DOHH2 (cell line): ENCODE results near the gene ALKBH7.

Experiments
- H3F3A ChIP-seq: fragments of 200-600 bp; sonication (generic), shearing (Covaris generic); 2 replicates; pipeline ENCODE4 v1.6.0; 2016; ENCODE audit warnings: antibody characterized with exemption, mild to moderate bottlenecking; ENCODE audit not compliant: control insufficient read depth, insufficient read depth
- H3K27ac ChIP-seq: fragments of 200-600 bp; sonication (generic); 2 replicates; pipeline ENCODE4 v1.5.1; 2014; ENCODE audit warnings: low read depth, mild to moderate bottlenecking, low read length, moderate library complexity
- H3K27me3 ChIP-seq: fragments of 200-600 bp; sonication (generic); 2 replicates; pipeline ENCODE4 v1.6.1; 2014; ENCODE audit warnings: mild to moderate bottlenecking, low read length, mixed read lengths; ENCODE audit not compliant: control insufficient read depth
- H3K36me3 ChIP-seq: fragments of 200-600 bp; sonication (generic); 2 replicates; pipeline ENCODE4 v1.6.1; 2014; ENCODE audit warnings: mild to moderate bottlenecking, low read length, moderate library complexity, mixed read lengths; ENCODE audit not compliant: control insufficient read depth
- H3K4me1 ChIP-seq: fragments of 200-600 bp; sonication (generic); 2 replicates; pipeline ENCODE4 v1.6.1; 2014; ENCODE audit warnings: mild to moderate bottlenecking, low read length, mixed read lengths; ENCODE audit not compliant: control insufficient read depth
- H3K4me2 ChIP-seq: fragments of 200-600 bp; sonication (generic); 2 replicates; pipeline ENCODE4 v1.6.0; 2014; ENCODE audit warnings: mild to moderate bottlenecking, low read length, moderate library complexity
- H3K4me3 ChIP-seq: fragments of 200-600 bp; sonication (generic); 2 replicates; pipeline ENCODE4 v1.5.1; 2014; ENCODE audit warnings: mild to moderate bottlenecking, low read length, mixed read lengths
- H3K79me2 ChIP-seq: fragments of 200-600 bp; sonication (generic); 2 replicates; pipeline ENCODE4 v1.6.1; 2014; ENCODE audit warnings: mild to moderate bottlenecking, low read length, mixed read lengths; ENCODE audit not compliant: control insufficient read depth
- H3K9me2 ChIP-seq: fragments of 200-600 bp; sonication (generic); replicated peaks from 2 replicates; pipeline ENCODE4 v1.6.1; 2014; ENCODE audit warnings: mild to moderate bottlenecking, low read length, mixed read lengths; ENCODE audit not compliant: control insufficient read depth
- H3K9me3 ChIP-seq: fragments of 200-600 bp; sonication (generic); 2 replicates; pipeline ENCODE4 v1.6.1; 2014; ENCODE audit warnings: antibody characterized with exemption, low read length, mixed read lengths; ENCODE audit not compliant: control insufficient read depth, insufficient read depth
- H4K20me1 ChIP-seq: fragments of 200-600 bp; sonication (generic); 2 replicates; pipeline ENCODE4 v1.6.0; 2014; ENCODE audit warnings: low read depth, mild to moderate bottlenecking, antibody characterized with exemption, low read length, moderate library complexity; ENCODE audit not compliant: control insufficient read depth, insufficient read depth
- EZH2phosphoT487 ChIP-seq: fragments of 200-600 bp; sonication (generic); IDR thresholded peaks from 2 replicates; pipeline ENCODE4 v1.6.1; 2017; ENCODE audit warnings: borderline replicate concordance, mild to moderate bottlenecking, antibody characterized with exemption, low read length, moderate library complexity, mixed read lengths
- TF ChIP-seq, protein P1 (sequence below): fragments of 200-600 bp; sonication (generic); IDR thresholded peaks from one replicate; pipeline ENCODE4 v1.5.1; 2014; ENCODE audit warnings: antibody characterized with exemption, mild to moderate bottlenecking, low read depth, low read length; ENCODE audit not compliant: poor library complexity, severe bottlenecking

The ALKBH7 gene

DNA sequence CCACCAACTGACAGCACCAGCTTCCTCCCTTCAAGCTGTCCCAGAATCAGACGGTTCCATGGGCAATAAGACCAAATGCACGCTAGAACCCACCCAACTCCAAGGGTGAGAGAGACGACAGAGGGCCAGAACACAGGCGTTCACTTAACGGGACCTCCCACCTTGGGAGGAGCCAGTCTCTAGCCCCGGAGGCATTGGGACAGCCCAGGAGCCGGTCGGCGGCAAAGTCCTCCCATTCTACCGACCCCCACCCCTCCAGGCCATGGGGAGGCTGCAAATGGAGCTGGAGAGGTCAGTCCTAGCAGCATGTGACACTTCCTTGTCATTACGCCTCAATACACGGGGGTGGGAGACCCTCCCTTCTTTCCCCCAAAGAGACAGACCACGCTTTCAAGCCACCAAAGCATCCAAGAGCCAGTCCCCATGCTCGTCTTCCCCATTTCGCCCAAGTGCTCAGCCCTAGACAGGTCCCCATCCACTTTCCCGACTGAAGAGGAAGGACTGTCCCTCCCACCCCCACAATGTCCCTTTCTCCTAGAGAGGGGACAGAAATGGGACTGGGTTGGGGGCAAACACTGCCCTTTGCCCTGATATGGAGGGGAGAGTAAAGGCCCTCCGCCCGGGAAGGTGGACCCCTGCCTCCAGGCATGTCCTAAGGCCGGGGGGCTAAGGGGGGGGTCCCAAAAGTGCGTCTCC is 51.1 kb downstream of the ALKBH7 start:
- Histone ChIP-seq H3K36me3 (peaks cover 57% of the 10 kb centered on the region), H3K4me1 (peaks cover 24% of the 10 kb centered on the region), H3F3A (0 out of 2 replicates have a peak, but pooled peaks cover 5% of the 10 kb centered on the region), H3K79me2 (peaks cover 61% of the 10 kb centered on the region), H3K9me2 (no peaks in the 10 kb centered on the region), H3K9me3 (peaks cover 6% of the 10 kb centered on the region; the same call in 1 of the 2 replicates), H3K27ac (0 out of 2 replicates have a peak overlapping the region, but pooled peaks have one; percentile 22), H3K4me2 (peak overlapping the region; percentile 71), H4K20me1 (peaks cover 37% of the 10 kb centered on the region), H3K4me3 (peak overlapping the region; percentile 92), H3K27me3 (no peaks in the 10 kb centered on the region)
- TF ChIP-seq, protein P1, sequence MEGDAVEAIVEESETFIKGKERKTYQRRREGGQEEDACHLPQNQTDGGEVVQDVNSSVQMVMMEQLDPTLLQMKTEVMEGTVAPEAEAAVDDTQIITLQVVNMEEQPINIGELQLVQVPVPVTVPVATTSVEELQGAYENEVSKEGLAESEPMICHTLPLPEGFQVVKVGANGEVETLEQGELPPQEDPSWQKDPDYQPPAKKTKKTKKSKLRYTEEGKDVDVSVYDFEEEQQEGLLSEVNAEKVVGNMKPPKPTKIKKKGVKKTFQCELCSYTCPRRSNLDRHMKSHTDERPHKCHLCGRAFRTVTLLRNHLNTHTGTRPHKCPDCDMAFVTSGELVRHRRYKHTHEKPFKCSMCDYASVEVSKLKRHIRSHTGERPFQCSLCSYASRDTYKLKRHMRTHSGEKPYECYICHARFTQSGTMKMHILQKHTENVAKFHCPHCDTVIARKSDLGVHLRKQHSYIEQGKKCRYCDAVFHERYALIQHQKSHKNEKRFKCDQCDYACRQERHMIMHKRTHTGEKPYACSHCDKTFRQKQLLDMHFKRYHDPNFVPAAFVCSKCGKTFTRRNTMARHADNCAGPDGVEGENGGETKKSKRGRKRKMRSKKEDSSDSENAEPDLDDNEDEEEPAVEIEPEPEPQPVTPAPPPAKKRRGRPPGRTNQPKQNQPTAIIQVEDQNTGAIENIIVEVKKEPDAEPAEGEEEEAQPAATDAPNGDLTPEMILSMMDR, result no peak
- no peak for TF ChIP-seq EZH2phosphoT487

DNA sequence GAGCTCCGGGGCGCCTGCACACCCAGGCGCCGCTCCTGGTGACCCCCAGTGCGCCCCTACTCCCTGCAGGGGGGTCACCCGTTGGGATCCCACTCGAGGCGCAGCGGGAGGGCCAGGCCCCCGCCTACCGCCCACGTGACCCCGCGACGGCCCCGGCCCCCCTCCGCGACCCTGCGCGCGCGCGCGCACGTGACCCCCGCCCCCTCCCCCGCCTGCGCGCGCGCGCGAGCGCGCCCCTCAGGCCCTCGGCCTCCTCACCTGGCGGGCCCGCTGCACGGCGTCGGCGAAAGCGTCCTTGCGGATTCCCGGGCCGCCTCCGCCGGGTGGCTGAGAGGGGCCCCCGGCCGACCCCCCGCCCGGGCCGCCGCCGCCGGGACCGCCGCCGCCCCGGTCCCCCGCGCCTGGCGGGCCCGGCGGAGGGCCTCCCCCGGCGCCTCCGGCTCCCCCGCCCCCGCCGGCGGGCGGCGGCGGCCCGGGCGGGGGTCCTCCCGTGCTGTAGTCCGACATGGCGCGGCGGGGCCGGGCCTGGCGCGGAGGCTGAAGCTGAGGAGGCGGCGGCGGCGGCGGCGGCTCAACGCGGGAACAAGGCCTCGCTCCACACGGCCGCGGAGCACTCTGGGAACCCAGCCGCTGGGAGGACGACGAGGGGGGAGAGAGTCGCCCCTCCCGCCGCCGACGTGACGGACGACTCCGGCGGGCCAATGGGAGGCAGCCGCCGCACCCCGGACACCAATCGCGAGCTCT is 51.8 kb downstream of the ALKBH7 start, which contains the start of gene KHSRP:
KHSRP (minus strand) TSS at position 617 of the 744 bp plus-strand sequence; CDS start at position 507, 110 bp downstream.
- H3K79me2 ChIP-seq, result peaks cover 57% of the 10 kb centered on the region
- peaks cover 50% of the 10 kb centered on the region for H3K36me3 ChIP-seq
- H3K9me2 ChIP-seq, result no peaks in the 10 kb centered on the region

More for the DNA sequence above, 51.8 kb downstream of the ALKBH7 start, which contains the start of gene KHSRP:
- Histone ChIP-seq H3K4me1 (peaks cover 27% of the 10 kb centered on the region), H3K4me3 (peak within 1 kb of the TSS; percentile 92), H3K9me3 (peaks cover 6% of the 10 kb centered on the region; the same call in 1 of the 2 replicates), H3K4me2 (peak within 1 kb of the TSS; percentile 71), H3K27me3 (no peaks in the 10 kb centered on the region), H3K27ac (peak within 1 kb of the TSS; percentile 45), H4K20me1 (peaks cover 37% of the 10 kb centered on the region), H3F3A (0 out of 2 replicates have a peak, but pooled peaks cover 5% of the 10 kb centered on the region)
- TF ChIP-seq EZH2phosphoT487, result no peak
- TF ChIP-seq, protein P1, result no peak
